SK-N-SH (cell line): ENCODE measurements around the gene RHOBTB3. TPM values are rescaled to one million over a fixed set of nuclear protein-coding genes. Genes with fewer than 3 reads are reported as not detected.

Experiments
- CTCF ChIA-PET: fragments of 300-600, 350-600 bp; formaldehyde crosslinking; extraction: SDS; loops from one replicate; lab custom pipeline; 2021; lab: Yijun Ruan, JAX
- POLR2A ChIA-PET: fragments of 350-600 bp; sonication (Branson Sonifier 250); formaldehyde crosslinking; extraction: SDS; loops from one replicate; lab custom pipeline; 2020; ENCODE audit warnings: antibody characterized with exemption, inconsistent platforms; lab: Yijun Ruan, JAX
- DNase-seq: peaks from one replicate; pipeline ENCODE4 v3.0.0; 2012
- H2AFZ ChIP-seq: fragments of 200-600 bp; sonication (generic); 2 replicates; pipeline ENCODE4 v1.8.1; 2016; ENCODE audit warnings: antibody characterized with exemption, mild to moderate bottlenecking, low read depth
- H3F3A ChIP-seq: fragments of 200-600 bp; sonication (generic); replicated peaks from 2 replicates; pipeline ENCODE3; 2016; ENCODE audit warnings: antibody characterized with exemption, mild to moderate bottlenecking; ENCODE audit not compliant: insufficient read depth
- H3K27ac ChIP-seq, 2 experiments: fragments of 200-500 bp in 1 of 2; fragments of 200-600 bp in 1 of 2; sonication (Bioruptor generic) in 1 of 2; sonication (generic), shearing (Covaris generic) in 1 of 2; 2 replicates each; pipeline versions ENCODE4 v1.5.1 to v1.6.1; 2014 to 2016; ENCODE audit warnings: low read depth in 2 of 2, inconsistent platforms in 1 of 2, low read length in 1 of 2, mild to moderate bottlenecking in 1 of 2, mixed read lengths in 1 of 2
- H3K27me3 ChIP-seq: fragments of 200-600 bp; sonication (generic), shearing (Covaris generic); 2 replicates; pipeline ENCODE4 v1.6.1; 2016; ENCODE audit warnings: mixed run types; ENCODE audit not compliant: insufficient read depth
- H3K36me3 ChIP-seq, 2 experiments: fragments of 200-500 bp in 1 of 2; fragments of 200-600 bp in 1 of 2; sonication (Bioruptor generic) in 1 of 2; sonication (generic) in 1 of 2; replicated peaks in 1 of 2; 2 replicates each; pipeline versions ENCODE3 to v1.5.1; 2014 to 2016; ENCODE audit warnings: low read length in 1 of 2, mild to moderate bottlenecking in 1 of 2; ENCODE audit not compliant: insufficient read depth in 2 of 2, control insufficient read depth in 1 of 2
- H3K4me1 ChIP-seq, 2 experiments: fragments of 200-500 bp in 1 of 2; fragments of 200-600 bp in 1 of 2; sonication (Bioruptor generic) in 1 of 2; sonication (generic), shearing (Covaris generic) in 1 of 2; 2 replicates each; pipeline versions ENCODE4 v1.5.1 to v1.6.1; 2014 to 2016; ENCODE audit warnings: low read depth in 1 of 2, low read length in 1 of 2, mixed run types in 1 of 2; ENCODE audit not compliant: insufficient read depth in 2 of 2, control insufficient read depth in 1 of 2
- H3K4me2 ChIP-seq: fragments of 200-600 bp; sonication (generic), shearing (Covaris generic); 2 replicates; pipeline ENCODE4 v1.6.1; 2017; ENCODE audit warnings: mixed run types
- H3K4me3 ChIP-seq, 2 experiments: fragments of 200-500 bp in 1 of 2; fragments of 200-600 bp in 1 of 2; sonication (Bioruptor generic) in 1 of 2; sonication (generic), shearing (Covaris generic) in 1 of 2; 2 replicates each; pipeline versions ENCODE4 v1.5.1 to v1.8.1; 2014 to 2016; ENCODE audit warnings: low read depth in 2 of 2, inconsistent platforms in 1 of 2, low read length in 1 of 2, mild to moderate bottlenecking in 1 of 2, mixed read lengths in 1 of 2, moderate library complexity in 1 of 2
- H3K79me2 ChIP-seq: fragments of 200-600 bp; sonication (generic); 2 replicates; pipeline ENCODE4 v1.8.1; 2017; ENCODE audit warnings: mild to moderate bottlenecking; ENCODE audit not compliant: insufficient read depth
- H3K9ac ChIP-seq: fragments of 200-600 bp; sonication (generic); 2 replicates; pipeline ENCODE4 v1.6.1; 2017; ENCODE audit warnings: mixed run types
- H3K9me2 ChIP-seq: fragments of 200-600 bp; sonication (generic); 2 replicates; pipeline ENCODE4 v1.6.1; 2017; ENCODE audit warnings: mixed run types
- H3K9me3 ChIP-seq: fragments of 200-600 bp; sonication (generic); 2 replicates; pipeline ENCODE4 v1.6.1; 2017; ENCODE audit warnings: mixed run types, mild to moderate bottlenecking, moderate library complexity
- H4K20me1 ChIP-seq: fragments of 200-600 bp; sonication (generic); 2 replicates; pipeline ENCODE4 v1.6.1; 2017; ENCODE audit warnings: mild to moderate bottlenecking, mixed run types; ENCODE audit not compliant: insufficient read depth
- CHD2 ChIP-seq: fragments of 150-350 bp; IDR thresholded peaks from 2 replicates; pipeline ENCODE4 v1.6.1; 2018; ENCODE audit warnings: low read length; ENCODE audit not compliant: partially characterized antibody
- EP300 ChIP-seq, 2 experiments: IDR thresholded peaks; 2 replicates each; pipeline versions ENCODE4 v1.4.0 to v1.6.1; 2012; ENCODE audit warnings: borderline replicate concordance in 1 of 2, low read depth in 1 of 2, low read length in 1 of 2
- EZH2phosphoT487 ChIP-seq: fragments of 200-600 bp; sonication (generic); IDR thresholded peaks from 2 replicates; pipeline ENCODE4 v1.6.1; 2017; ENCODE audit warnings: low read depth, mixed run types, mild to moderate bottlenecking, antibody characterized with exemption, moderate library complexity, borderline replicate concordance
- FOSL2 ChIP-seq: IDR thresholded peaks from 2 replicates; pipeline ENCODE4 v1.4.0; 2012; ENCODE audit warnings: low read depth, mild to moderate bottlenecking, moderate library complexity, borderline replicate concordance
- GATA2 ChIP-seq: sonication (generic); formaldehyde crosslinking; IDR thresholded peaks from 2 replicates; pipeline ENCODE4 v1.5.0; 2020; ENCODE audit warnings: mild to moderate bottlenecking, missing genetic modification reagents
- MXI1 ChIP-seq: IDR thresholded peaks from 2 replicates; pipeline ENCODE4 v1.6.1; 2012; ENCODE audit warnings: mild to moderate bottlenecking, low read depth, low read length, improper control_type of control experiment
- RAD21 ChIP-seq: IDR thresholded peaks from 2 replicates; pipeline ENCODE4 v1.6.1; 2012; ENCODE audit warnings: mild to moderate bottlenecking, low read length
- RCOR1 ChIP-seq: fragments of 150-350 bp; IDR thresholded peaks from 2 replicates; pipeline ENCODE4 v1.6.1; 2017; ENCODE audit warnings: antibody characterized with exemption, low read length
- RXRA ChIP-seq: IDR thresholded peaks from 2 replicates; pipeline ENCODE4 v1.4.0; 2012; ENCODE audit warnings: low read depth, mild to moderate bottlenecking, borderline replicate concordance
- TEAD4 ChIP-seq: IDR thresholded peaks from 2 replicates; pipeline ENCODE4 v1.4.0; 2012; ENCODE audit warnings: mild to moderate bottlenecking, borderline replicate concordance; ENCODE audit not compliant: insufficient read depth
- USF2 ChIP-seq: fragments of 150-350 bp; IDR thresholded peaks from 2 replicates; pipeline ENCODE4 v1.6.1; 2017; ENCODE audit warnings: antibody characterized with exemption, low read length, low read depth, borderline replicate concordance
- WGBS: methylation state at CpG from one replicate; pipeline ENCODE4 v1.1.6; 2017; ENCODE audit warnings: low lambda C conversion rate; 5-methylcytosine and 5-hydroxymethylcytosine counted together
- polyA plus RNA-seq, 3 experiments: library from polyadenylated mRNA; depleted of rRNA; stranded (reverse); fragments of >200 nt; gene quantifications; 2 replicates each; pipeline ENCODE4 v1.2.3, GENCODE V29; 2012

RHOBTB3 gene
- polyA plus RNA-seq, 1 of the 3 experiments (the other 2 are of a cell fraction): 59.3 TPM

GRCh38 chr5:95720094-95720786, 10.9 kb upstream of the RHOBTB3 start:
- Histone ChIP-seq H3K9me2 (no peaks in the 10 kb centered on the region), H3K36me3 (no peaks in the 10 kb centered on the region), H3K9me3 (no peaks in the 10 kb centered on the region), H3K9ac (no peak overlapping the region), H3K27me3 (no peaks in the 10 kb centered on the region), H3K79me2 (no peaks in the 10 kb centered on the region), H3K4me1 (peaks cover 12 to 22% of the 10 kb centered on the region in 2 experiments; a peak in 3 of 4 replicates), H4K20me1 (no peaks in the 10 kb centered on the region), H3K27ac (no peak overlapping the region), H3K4me2 (no peak overlapping the region), H2AFZ (no peak overlapping the region), H3K4me3 (no peak overlapping the region), H3F3A (peaks cover 2% of the 10 kb centered on the region)
- no peak for DNase-seq
- ChIA-PET POLR2A (no interaction called here), CTCF (interaction anchor here (1.3 kb wide), 1 partner anchor 10 kb away, joined by 5 read pairs; the partner anchor contains the start of gene RHOBTB3)
- TF ChIP-seq TEAD4: no peak
- TF ChIP-seq EZH2phosphoT487: no peak
- WGBS: 66% methylated on average over 3 of the region's 3 CpGs

- 64% methylated on average over 1 of the region's 1 CpG for WGBS
- H3K9me3 ChIP-seq: no peaks in the 10 kb centered on the region
- ChIA-PET CTCF (interaction anchor here (1.3 to 2.9 kb wide), 3 partner anchors 41 to 59 kb away, joined by 3 to 14 read pairs (median 8); no protein-coding TSS in a partner anchor), POLR2A (no interaction called here)
- H3K27ac ChIP-seq: no peak overlapping the region; a peak in 1 of 4 replicates
- peaks cover 19 to 35% of the 10 kb centered on the region in 2 experiments; a peak in 3 of 4 replicates for H3K4me1 ChIP-seq
- no peak for DNase-seq
- no peaks in the 10 kb centered on the region for H4K20me1 ChIP-seq
- H3K9me2 ChIP-seq: no peaks in the 10 kb centered on the region
- no peak overlapping the region for H3K4me2 ChIP-seq
- no peak for TF ChIP-seq USF2
- no peaks in the 10 kb centered on the region for H3K36me3 ChIP-seq
- H2AFZ ChIP-seq: no peak overlapping the region
- no peak overlapping the region for H3K9ac ChIP-seq
- no peaks in the 10 kb centered on the region for H3K27me3 ChIP-seq
- H3K4me3 ChIP-seq: no peak overlapping the region
- no peaks in the 10 kb centered on the region for H3K79me2 ChIP-seq
- H3F3A ChIP-seq: peaks cover 6% of the 10 kb centered on the region
These were observed 9.4 kb upstream of the RHOBTB3 start for GRCh38 chr5:95721582-95722295.

GRCh38 chr5:95723632-95724369, 7.3 kb upstream of the RHOBTB3 start:
- no peaks in the 10 kb centered on the region for H3K9me3 ChIP-seq
- H2AFZ ChIP-seq: no peak overlapping the region; the same call in 1 of the 2 replicates
- TF ChIP-seq RCOR1 (peak; percentile 53; the same call in 1 of the 2 replicates), GATA2 (CRISPR knock-in tag) (peak; percentile 48), CHD2 (peak; percentile 31), RXRA (no peak), FOSL2 (no peak), MXI1 (peak; percentile 43; the same call in 1 of the 2 replicates), RAD21 (peak; percentile 29), EP300 (IDR thresholded peaks at IDR 0.05; ENCODE audit: borderline replicate concordance in 1 of 2, low read depth in 1 of 2, low read length in 1 of 2) (peak in 1 of 2 experiments; percentile 51; a peak in 1 of 4 replicates), USF2 (no peak)
- TF ChIP-seq, all 33 proteins: peak for 6
- no peak overlapping the region for H3K4me3 ChIP-seq
- H3K36me3 ChIP-seq: no peaks in the 10 kb centered on the region
- H3K79me2 ChIP-seq: no peaks in the 10 kb centered on the region
- peak overlapping the region in 1 of 2 experiments; percentile 93; a peak in 2 of 4 replicates for H3K27ac ChIP-seq
- no peak overlapping the region for H3K9ac ChIP-seq
- ChIA-PET CTCF (interaction anchor here (0.6 to 3.1 kb wide), 7 partner anchors 55 to 185 kb away, joined by 3 to 14 read pairs (median 5); no protein-coding TSS in a partner anchor), POLR2A (interaction anchor here (0.6 kb wide), 1 partner anchor 34 kb away, joined by 3 read pairs; no protein-coding TSS in a partner anchor)
- H3K9me2 ChIP-seq: no peaks in the 10 kb centered on the region
- H3F3A ChIP-seq: peaks cover 6% of the 10 kb centered on the region
- H3K4me1 ChIP-seq: peaks cover 29 to 46% of the 10 kb centered on the region in 2 experiments; a peak in 3 of 4 replicates
- no peaks in the 10 kb centered on the region for H3K27me3 ChIP-seq
- peak; percentile 75 for DNase-seq
- H4K20me1 ChIP-seq: no peaks in the 10 kb centered on the region
- no peak overlapping the region for H3K4me2 ChIP-seq
- 58% methylated on average over 5 of the region's 5 CpGs for WGBS
